OCI-LY1 (cell line): ENCODE results near the gene KANSL1.

Experiments used
- CTCF ChIP-seq: fragments of 200-600 bp; sonication (generic), shearing (Covaris generic); IDR thresholded peaks from 2 replicates; pipeline ENCODE4 v1.5.1; 2017; ENCODE audit warnings: mild to moderate bottlenecking, antibody characterized with exemption, low read length, moderate library complexity, mixed read lengths
- EZH2 ChIP-seq: fragments of 200-600 bp; sonication (generic), shearing (Covaris generic); IDR thresholded peaks from 2 replicates; pipeline ENCODE4 v1.8.0; 2017; ENCODE audit warnings: borderline replicate concordance, mixed run types, mild to moderate bottlenecking, antibody characterized with exemption, low read length, moderate library complexity, mixed read lengths

DNA sequence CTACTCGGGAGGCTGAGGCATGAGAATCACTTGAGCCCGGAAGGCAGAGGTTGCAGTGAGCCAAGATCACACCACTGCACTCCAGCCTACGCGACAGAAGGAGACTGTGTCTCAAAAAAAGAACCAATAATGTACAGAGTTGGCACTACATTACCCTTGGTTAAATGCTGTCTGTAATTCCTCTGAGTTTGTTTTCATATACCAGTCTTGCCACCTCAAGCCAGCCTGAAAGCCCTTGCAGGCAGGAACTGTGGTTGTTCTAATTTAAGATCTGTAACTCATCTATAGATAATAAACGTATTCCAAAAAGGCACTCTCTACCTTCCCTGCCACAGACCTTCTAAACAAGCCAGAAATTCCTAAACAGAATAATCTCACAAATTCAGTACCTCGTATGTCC lies 4.3 kb upstream of the KANSL1 start:
- TF ChIP-seq CTCF (no peak), EZH2 (no peak)
